HCT116 (cell line): Measurements from ENCODE around the gene TTC39C. TPM values are rescaled to one million over a fixed set of nuclear protein-coding genes. Genes with fewer than 3 reads are reported as not detected.

Experiments used
- ATAC-seq: fragments of 200-7000 bp; cut with Tn5 transposase; 2 replicates; pipeline ENCODE4 v1.9.1; 2020; ENCODE audit warnings: mild to moderate bottlenecking, moderate library complexity
- BruUV-seq: library from RNA; stranded (reverse); fragments of 400-500 nt; replicated peaks from 2 replicates; lab custom pipeline; 2021; lab: Mats Ljungman, UMichigan
- CTCF ChIA-PET: fragments of 300-600 bp; sonication (Branson Sonifier 250); formaldehyde crosslinking; loops from one replicate; lab custom pipeline; 2021; ENCODE audit warnings: antibody characterized with exemption; lab: Charles Lee
- POLR2A ChIA-PET: fragments of 300-600, 350-600 bp; sonication (Branson Sonifier 250); formaldehyde crosslinking; loops from one replicate; lab custom pipeline; 2021; ENCODE audit warnings: antibody characterized with exemption; lab: Charles Lee
- RAD21 ChIA-PET, 2 experiments: fragments of 300-600 bp; sonication (Branson Sonifier 250); formaldehyde crosslinking; loops; one replicate each; lab custom pipeline; 2023; ENCODE audit warnings: low total read pairs in 2 of 2; ENCODE audit not compliant: uncharacterized antibody in 2 of 2, unreplicated experiment in 2 of 2, low non-redundant PET in 1 of 2; lab: Charles Lee
- DNase-seq: peaks from one replicate; pipeline ENCODE4 v3.0.0-alpha.2; 2010; ENCODE audit warnings: low read depth, low spot score
- H2AFZ ChIP-seq: fragments of 200-600 bp; shearing (Covaris generic), sonication (generic); 2 replicates; pipeline ENCODE4 v1.6.1; 2017; ENCODE audit warnings: low read depth, mixed run types, mixed read lengths, antibody characterized with exemption, low read length; ENCODE audit not compliant: poor library complexity, severe bottlenecking
- H3K27ac ChIP-seq: 2 replicates; pipeline ENCODE4 v1.5.1; 2012; ENCODE audit warnings: low read depth, low read length
- H3K27me3 ChIP-seq: fragments of 200-600 bp; sonication (generic); 2 replicates; pipeline ENCODE4 v1.6.1; 2016; ENCODE audit warnings: mixed run types, low read length, mixed read lengths; ENCODE audit not compliant: insufficient read depth
- H3K36me3 ChIP-seq, 2 experiments: fragments of 200-500 bp in 1 of 2; fragments of 200-600 bp in 1 of 2; sonication (Bioruptor generic) in 1 of 2; sonication (generic) in 1 of 2; 2 replicates each; pipeline versions ENCODE4 v1.5.1 to v1.6.1; 2014 to 2016; ENCODE audit warnings: low read length in 2 of 2, inconsistent platforms in 1 of 2, mixed read lengths in 1 of 2, mixed run types in 1 of 2; ENCODE audit not compliant: insufficient read depth in 2 of 2, control insufficient read depth in 1 of 2
- H3K4me1 ChIP-seq, 2 experiments: fragments of 200-600 bp in 1 of 2; sonication (generic) in 1 of 2; 2 replicates each; pipeline versions ENCODE4 v1.5.1 to v1.6.1; 2012 to 2017; ENCODE audit warnings: low read length in 2 of 2, inconsistent platforms in 1 of 2, mild to moderate bottlenecking in 1 of 2, mixed read lengths in 1 of 2, mixed run types in 1 of 2, moderate library complexity in 1 of 2; ENCODE audit not compliant: insufficient read depth in 2 of 2, control insufficient read depth in 1 of 2
- H3K4me2 ChIP-seq: fragments of 200-600 bp; sonication (generic); 2 replicates; pipeline ENCODE4 v1.6.1; 2017; ENCODE audit warnings: mixed run types, low read length, mixed read lengths
- H3K4me3 ChIP-seq, 2 experiments: fragments of 200-600 bp in 1 of 2; sonication (generic) in 1 of 2; replicated peaks in 1 of 2; 2 replicates each; pipeline ENCODE4 v1.5.1; 2011 to 2016; ENCODE audit warnings: low read length in 2 of 2, control low read depth in 1 of 2, low read depth in 1 of 2, mild to moderate bottlenecking in 1 of 2, mixed read lengths in 1 of 2, mixed run types in 1 of 2
- H3K79me2 ChIP-seq: fragments of 200-600 bp; sonication (generic); 2 replicates; pipeline ENCODE4 v1.6.1; 2017; ENCODE audit warnings: mild to moderate bottlenecking, mixed run types, low read length, moderate library complexity, mixed read lengths; ENCODE audit not compliant: insufficient read depth
- H3K9ac ChIP-seq: fragments of 200-600 bp; sonication (generic); 2 replicates; pipeline ENCODE4 v1.6.1; 2016; ENCODE audit warnings: low read length, mixed read lengths
- H3K9me2 ChIP-seq: fragments of 200-600 bp; sonication (generic), shearing (Covaris generic); 2 replicates; pipeline ENCODE4 v1.6.1; 2017; ENCODE audit warnings: mixed run types, mild to moderate bottlenecking, moderate library complexity; ENCODE audit not compliant: insufficient read depth
- H3K9me3 ChIP-seq, 2 experiments: fragments of 200-500 bp in 1 of 2; fragments of 200-600 bp in 1 of 2; sonication (Bioruptor generic) in 1 of 2; sonication (generic) in 1 of 2; 2 replicates each; pipeline ENCODE4 v1.6.1; 2014 to 2017; ENCODE audit warnings: low read length in 2 of 2, mixed read lengths in 2 of 2, inconsistent platforms in 1 of 2, low read depth in 1 of 2, mild to moderate bottlenecking in 1 of 2, mixed run types in 1 of 2, moderate library complexity in 1 of 2; ENCODE audit not compliant: control insufficient read depth in 1 of 2, insufficient read depth in 1 of 2
- H4K20me1 ChIP-seq: fragments of 200-600 bp; sonication (generic), shearing (Covaris generic); 2 replicates; pipeline ENCODE4 v1.6.1; 2017; ENCODE audit warnings: mixed run types, mild to moderate bottlenecking, moderate library complexity; ENCODE audit not compliant: insufficient read depth
- ATF3 ChIP-seq: IDR thresholded peaks from 2 replicates; pipeline ENCODE4 v1.6.1; 2012
- CTCF ChIP-seq, 3 experiments: fragments of 200-600 bp in 1 of 3; sonication (generic) in 1 of 3; IDR thresholded peaks in 2 of 3; conservative IDR thresholded peaks in 1 of 3; 2 replicates each; pipeline ENCODE4 v1.5.1; 2012 to 2017; ENCODE audit warnings: low read depth in 2 of 3, low read length in 2 of 3, antibody characterized with exemption in 1 of 3, borderline replicate concordance in 1 of 3, control low read depth in 1 of 3, mild to moderate bottlenecking in 1 of 3, mixed read lengths in 1 of 3, mixed run types in 1 of 3, moderate library complexity in 1 of 3; ENCODE audit not compliant: insufficient read depth in 1 of 3
- EZH2 ChIP-seq: fragments of 200-600 bp; sonication (generic); IDR thresholded peaks from 2 replicates; pipeline ENCODE4 v1.6.1; 2017; ENCODE audit warnings: antibody characterized with exemption, mixed run types
- JUND ChIP-seq: IDR thresholded peaks from 2 replicates; pipeline ENCODE4 v1.6.1; 2012
- MAX ChIP-seq: IDR thresholded peaks from 2 replicates; pipeline ENCODE4 v1.6.1; 2012
- POLR2AphosphoS5 ChIP-seq: IDR thresholded peaks from 2 replicates; pipeline ENCODE4 v1.6.1; 2011; ENCODE audit warnings: mild to moderate bottlenecking, low read depth, low read length, moderate library complexity
- REST ChIP-seq: IDR thresholded peaks from 2 replicates; pipeline ENCODE4 v1.6.1; 2012; ENCODE audit warnings: low read depth
- SIN3A ChIP-seq: IDR thresholded peaks from 2 replicates; pipeline ENCODE4 v1.6.1; 2012; ENCODE audit warnings: low read depth
- YY1 ChIP-seq: IDR thresholded peaks from 2 replicates; pipeline ENCODE4 v1.6.1; 2011; ENCODE audit warnings: low read length, low read depth, moderate library complexity, mild to moderate bottlenecking; ENCODE audit not compliant: insufficient replicate concordance; ENCODE audit errors: extremely low read depth
- intact Hi-C: fragments of 100-400 bp; cut with micrococcal nuclease; formaldehyde crosslinking; loops from 2 replicates; pipeline ENCODE4 v1.10.0; 2022
- total RNA-seq: library from RNA; stranded (reverse); gene quantifications from one replicate; pipeline ENCODE4 v1.2.1, GENCODE V29; 2021; ENCODE audit not compliant: unreplicated experiment

TTC39C gene
- total RNA-seq, 1 experiment from 2014 or later: 24.8 TPM

- no peak for TF ChIP-seq REST
- TF ChIP-seq, all 23 proteins: peak for 1
These were observed 8.7 kb downstream of the TTC39C start (continued) for GRCh38 chr18:24023185-24023814.

GRCh38 chr18:24024425-24024824, 9.9 kb downstream of the TTC39C start:
- ChIA-PET POLR2A (no interaction called here), RAD21 (no interaction called here), CTCF (no interaction called here)
- TF ChIP-seq SIN3A: no peak
- no peak for TF ChIP-seq MAX
- no peak for TF ChIP-seq CTCF (IDR thresholded peaks at IDR 0.05 in 2 of 3, conservative IDR thresholded peaks at IDR 0.05 in 1 of 3; ENCODE audit: borderline replicate concordance in 1 of 3, insufficient read depth in 1 of 3, low read depth in 2 of 3, low read length in 2 of 3)
- TF ChIP-seq JUND: no peak
- no peak for TF ChIP-seq YY1
- no peak for TF ChIP-seq ATF3
- TF ChIP-seq EZH2: no peak
- TF ChIP-seq POLR2AphosphoS5: no peak
- H3K4me1 ChIP-seq: peaks cover 9 to 23% of the 10 kb centered on the region in 2 experiments; a peak in 2 of 4 replicates
- ATAC-seq (no peak), DNase-seq (no peak)
- peaks cover 33% of the 10 kb centered on the region for H3K79me2 ChIP-seq
- H3K9me3 ChIP-seq: no peaks in the 10 kb centered on the region
- no peaks in the 10 kb centered on the region for H3K27me3 ChIP-seq
- H3K36me3 ChIP-seq: 0 out of 4 replicates have a peak, but pooled peaks cover 0 to 2% of the 10 kb centered on the region in 2 experiments
- H3K4me2 ChIP-seq: no peak overlapping the region
- H3K9me2 ChIP-seq: no peaks in the 10 kb centered on the region
- H3K27ac ChIP-seq: no peak overlapping the region
- no peak overlapping the region for H3K9ac ChIP-seq
- no peak overlapping the region for H3K4me3 ChIP-seq
- intact Hi-C loops: loop anchor here (10.0 kb wide), 1 partner anchor 50 kb away; no protein-coding TSS in a partner anchor
- no TSS peak for BruUV-seq
- no peaks in the 10 kb centered on the region for H4K20me1 ChIP-seq
- H2AFZ ChIP-seq: no peak overlapping the region
